MM.1S (cell line): ENCODE data around the gene SACS.

ENCODE experiments used
- EZH2 ChIP-seq: fragments of 300-600 bp; sonication (generic); optimal IDR thresholded peaks from 2 replicates; pipeline ENCODE3; 2017; ENCODE audit warnings: low read depth, mild to moderate bottlenecking, antibody characterized with exemption, low read length, mixed read lengths
- TF ChIP-seq, protein P1 (sequence below): fragments of 300-600 bp; sonication (generic); IDR thresholded peaks from 2 replicates; pipeline ENCODE4 v1.5.1; 2016; ENCODE audit warnings: antibody characterized with exemption, low read length, mixed read lengths

GRCh38 chr13:23391752-23392151, 41.8 kb downstream of the SACS start:
- TF ChIP-seq, protein P1, sequence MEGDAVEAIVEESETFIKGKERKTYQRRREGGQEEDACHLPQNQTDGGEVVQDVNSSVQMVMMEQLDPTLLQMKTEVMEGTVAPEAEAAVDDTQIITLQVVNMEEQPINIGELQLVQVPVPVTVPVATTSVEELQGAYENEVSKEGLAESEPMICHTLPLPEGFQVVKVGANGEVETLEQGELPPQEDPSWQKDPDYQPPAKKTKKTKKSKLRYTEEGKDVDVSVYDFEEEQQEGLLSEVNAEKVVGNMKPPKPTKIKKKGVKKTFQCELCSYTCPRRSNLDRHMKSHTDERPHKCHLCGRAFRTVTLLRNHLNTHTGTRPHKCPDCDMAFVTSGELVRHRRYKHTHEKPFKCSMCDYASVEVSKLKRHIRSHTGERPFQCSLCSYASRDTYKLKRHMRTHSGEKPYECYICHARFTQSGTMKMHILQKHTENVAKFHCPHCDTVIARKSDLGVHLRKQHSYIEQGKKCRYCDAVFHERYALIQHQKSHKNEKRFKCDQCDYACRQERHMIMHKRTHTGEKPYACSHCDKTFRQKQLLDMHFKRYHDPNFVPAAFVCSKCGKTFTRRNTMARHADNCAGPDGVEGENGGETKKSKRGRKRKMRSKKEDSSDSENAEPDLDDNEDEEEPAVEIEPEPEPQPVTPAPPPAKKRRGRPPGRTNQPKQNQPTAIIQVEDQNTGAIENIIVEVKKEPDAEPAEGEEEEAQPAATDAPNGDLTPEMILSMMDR, result no peak
- TF ChIP-seq EZH2, result no peak
